Sigmoid colon (tissue), 7 donors: ENCODE results near the gene CCDC78. TPM values are rescaled to one million over a fixed set of nuclear protein-coding genes. Genes with fewer than 3 reads are reported as not detected.

Experiments used
- DNase-seq: peaks from one replicate; pipeline ENCODE4 v3.0.0-alpha.2; 2019
- H3K27ac ChIP-seq, 4 donors: fragments of 200-600 bp; sonication (generic); one replicate each; pipeline ENCODE4 v1.5.1; 2016 to 2019; ENCODE audit warnings: mild to moderate bottlenecking in 1 of 4
- H3K27me3 ChIP-seq, 3 donors: fragments of 200-600 bp; sonication (generic); one replicate each; pipeline ENCODE4 v1.5.1; 2019; ENCODE audit warnings: mild to moderate bottlenecking in 1 of 3
- H3K36me3 ChIP-seq, 4 donors: fragments of 200-600 bp; sonication (generic); one replicate each; pipeline ENCODE4 v1.5.1; 2016 to 2019
- H3K4me1 ChIP-seq, 4 donors: fragments of 200-600 bp; sonication (generic); one replicate each; pipeline ENCODE4 v1.5.1; 2017 to 2019
- H3K4me3 ChIP-seq, 4 donors: fragments of 200-600 bp; sonication (generic); one replicate each; pipeline ENCODE4 v1.5.1; 2017 to 2019; ENCODE audit warnings: mild to moderate bottlenecking in 2 of 4, moderate library complexity in 1 of 4
- H3K9me3 ChIP-seq, 4 donors: fragments of 200-600 bp in 3 of 4; sonication (generic) in 3 of 4; one replicate each; pipeline versions ENCODE4 v1.5.1 to v1.6.1; 2013 to 2019
- CTCF ChIP-seq, 4 experiments: fragments of 450-650 bp in 3 of 4; fragments of 200-600 bp in 1 of 4; IDR thresholded peaks; one replicate each; pipeline ENCODE4 v1.5.1; 2016 to 2019; ENCODE audit warnings: antibody characterized with exemption in 4 of 4, mild to moderate bottlenecking in 3 of 4, moderate library complexity in 2 of 4
- EP300 ChIP-seq, 4 donors: sonication (generic); formaldehyde crosslinking; IDR thresholded peaks; one replicate each; pipeline ENCODE4 v1.6.1; 2017; ENCODE audit warnings: antibody characterized with exemption in 4 of 4
- POLR2A ChIP-seq, 2 donors: fragments of 450-650 bp; IDR thresholded peaks; one replicate each; pipeline ENCODE4 v1.6.1; 2016; ENCODE audit warnings: antibody characterized with exemption in 2 of 2, mild to moderate bottlenecking in 2 of 2, moderate library complexity in 2 of 2
- POLR2AphosphoS5 ChIP-seq, 4 donors: sonication (generic); formaldehyde crosslinking; IDR thresholded peaks; one replicate each; pipeline ENCODE4 v1.6.1; 2017; ENCODE audit warnings: antibody characterized with exemption in 4 of 4
- WGBS, 2 donors: extraction: QIAGEN DNeasy Blood & Tissue Kit; methylation state at CpG; one replicate each; pipeline ENCODE4 v1.1.7; 2013; 5-methylcytosine and 5-hydroxymethylcytosine counted together
- intact Hi-C: fragments of 100-400 bp; cut with DNase I; formaldehyde crosslinking; loops from one replicate; pipeline ENCODE4 v1.15.1; 2023
- polyA plus RNA-seq, 3 donors: library from polyadenylated mRNA; stranded (reverse); fragments of 200-250 nt; gene quantifications; one replicate each; pipeline ENCODE4 v1.2.3, GENCODE V29; 2013
- total RNA-seq, 4 donors: library from RNA; depleted of rRNA; stranded (reverse); fragments of >200 nt; gene quantifications; one replicate each; pipeline ENCODE4 v1.1.0, GENCODE V29; 2016
- donor health status: healthy with polysubstance abuse.
- donor health status: Bipolar disorder and iron deficiency.
- donor health status: healthy.

Gene CCDC78
- total and polyA plus RNA-seq, 7 donors, result 0.49 to 3.4 TPM; not detected in 5

- Histone ChIP-seq H3K4me1 (peaks cover 0 to 24% (median 15%) of the 10 kb centered on the region in 4 donors), H3K27me3 (peaks cover 68 to 98% (median 96%) of the 10 kb centered on the region in 3 donors), H3K27ac (no peak within 1 kb of the TSS), H3K4me3 (no peak within 1 kb of the TSS), H3K9me3 (no peaks in the 10 kb centered on the region), H3K36me3 (no peaks in the 10 kb centered on the region)
- WGBS, 2 donors, result 1 to 2% methylated on average over 115 of the region's 115 CpGs
- TF ChIP-seq POLR2AphosphoS5 (IDR thresholded peaks at IDR 0.05) (no peak), CTCF (IDR thresholded peaks at IDR 0.05) (no peak), POLR2A (IDR thresholded peaks at IDR 0.05) (no peak), EP300 (IDR thresholded peaks at IDR 0.05) (no peak)
- DNase-seq, result no peak
- intact Hi-C loops, result no loop called here
Measured at GRCh38 chr16:705431-706188, 20.6 kb downstream of the CCDC78 start, which contains the start of gene FBXL16. Gene FBXL16, minus strand, starts transcription at chr16:705801. Its CDS starts 8,396 bp downstream, at chr16:697405.

GRCh38 chr16:704552-705380 is 21.5 kb downstream of the CCDC78 start:
- 11 to 15% methylated on average over 50 of the region's 50 CpGs for WGBS, 2 donors
- Histone ChIP-seq H3K27me3 (peaks cover 72 to 98% (median 96%) of the 10 kb centered on the region in 3 donors), H3K9me3 (no peaks in the 10 kb centered on the region), H3K36me3 (no peaks in the 10 kb centered on the region), H3K4me1 (peaks cover 0 to 21% (median 12%) of the 10 kb centered on the region in 4 donors), H3K27ac (no peak overlapping the region), H3K4me3 (no peak overlapping the region)
- DNase-seq, result no peak
- TF ChIP-seq POLR2A (IDR thresholded peaks at IDR 0.05), result no peak
- TF ChIP-seq EP300 (IDR thresholded peaks at IDR 0.05), result no peak
- intact Hi-C loops, result no loop called here

GRCh38 chr16:704047-704446 is 22.2 kb downstream of the CCDC78 start:
- Histone ChIP-seq H3K4me3 (no peak overlapping the region), H3K27ac (no peak overlapping the region), H3K36me3 (no peaks in the 10 kb centered on the region), H3K9me3 (no peaks in the 10 kb centered on the region), H3K27me3 (peaks cover 75 to 98% (median 97%) of the 10 kb centered on the region in 3 donors), H3K4me1 (peaks cover 0 to 19% (median 11%) of the 10 kb centered on the region in 4 donors)
- TF ChIP-seq EP300 (IDR thresholded peaks at IDR 0.05) (no peak), POLR2A (IDR thresholded peaks at IDR 0.05) (no peak), POLR2AphosphoS5 (IDR thresholded peaks at IDR 0.05) (no peak), CTCF (IDR thresholded peaks at IDR 0.05) (no peak)
- intact Hi-C loops, result no loop called here
- no peak for DNase-seq
- WGBS, 2 donors, result 68 to 76% methylated on average over 7 of the region's 7 CpGs

GRCh38 chr16:703406-703805 is 22.8 kb downstream of the CCDC78 start:
- no peaks in the 10 kb centered on the region for H3K36me3 ChIP-seq
- no peak overlapping the region for H3K27ac ChIP-seq
- no peak for DNase-seq
- WGBS, 2 donors, result 61 to 82% methylated on average over 12 of the region's 12 CpGs
- H3K9me3 ChIP-seq, result no peaks in the 10 kb centered on the region
- intact Hi-C loops, result no loop called here
- peaks cover 72 to 96% (median 91%) of the 10 kb centered on the region in 3 donors for H3K27me3 ChIP-seq
- H3K4me1 ChIP-seq, result peaks cover 0 to 19% (median 11%) of the 10 kb centered on the region in 4 donors
- no peak overlapping the region for H3K4me3 ChIP-seq
- TF ChIP-seq POLR2A (IDR thresholded peaks at IDR 0.05) (no peak), CTCF (IDR thresholded peaks at IDR 0.05) (no peak), EP300 (IDR thresholded peaks at IDR 0.05) (no peak), POLR2AphosphoS5 (IDR thresholded peaks at IDR 0.05) (no peak)

GRCh38 chr16:702341-702740 is 23.9 kb downstream of the CCDC78 start:
- peaks cover 68 to 93% (median 82%) of the 10 kb centered on the region in 3 donors for H3K27me3 ChIP-seq
- 85% methylated on average over 19 of the region's 19 CpGs for WGBS, 2 donors
- DNase-seq, result no peak
- H3K4me1 ChIP-seq, result peaks cover 0 to 19% (median 11%) of the 10 kb centered on the region in 4 donors
- TF ChIP-seq POLR2AphosphoS5 (IDR thresholded peaks at IDR 0.05) (no peak), CTCF (IDR thresholded peaks at IDR 0.05) (no peak), POLR2A (IDR thresholded peaks at IDR 0.05) (no peak), EP300 (IDR thresholded peaks at IDR 0.05) (no peak)
- no peaks in the 10 kb centered on the region for H3K36me3 ChIP-seq
- no peak overlapping the region for H3K4me3 ChIP-seq
- H3K9me3 ChIP-seq, result no peaks in the 10 kb centered on the region
- intact Hi-C loops, result no loop called here
- H3K27ac ChIP-seq, result no peak overlapping the region
